Parathyroid adenoma (tissue), 2 donors: ENCODE measurements around the gene DEDD2.

ENCODE experiments used
- H2AFZ ChIP-seq: fragments of 300-600 bp; sonication (generic); one replicate; pipeline ENCODE4 v1.7.0; 2017; ENCODE audit warnings: antibody characterized with exemption, mild to moderate bottlenecking
- H3K27ac ChIP-seq: fragments of 300-600 bp; sonication (generic); one replicate; pipeline ENCODE4 v1.7.0; 2017
- H3K27me3 ChIP-seq: fragments of 300-600 bp; sonication (generic); one replicate; pipeline ENCODE4 v1.7.0; 2017; ENCODE audit warnings: low read length; ENCODE audit not compliant: control insufficient read depth, insufficient read depth
- H3K36me3 ChIP-seq: fragments of 300-600 bp; sonication (generic); one replicate; pipeline ENCODE4 v1.7.0; 2017; ENCODE audit warnings: low read length; ENCODE audit not compliant: control insufficient read depth, insufficient read depth
- H3K4me1 ChIP-seq: fragments of 300-600 bp; sonication (generic); one replicate; pipeline ENCODE4 v1.7.0; 2017; ENCODE audit warnings: control low read depth
- H3K4me2 ChIP-seq: fragments of 300-600 bp; sonication (generic); one replicate; pipeline ENCODE4 v1.7.0; 2017; ENCODE audit warnings: low read length
- H3K4me3 ChIP-seq: fragments of 300-600 bp; sonication (generic); one replicate; pipeline ENCODE4 v1.7.0; 2017; ENCODE audit warnings: low read depth, low read length
- H3K79me2 ChIP-seq: fragments of 300-600 bp; sonication (generic); one replicate; pipeline ENCODE4 v1.7.0; 2017; ENCODE audit warnings: control low read depth
- H3K9ac ChIP-seq: fragments of 300-600 bp; sonication (generic); one replicate; pipeline ENCODE4 v1.7.0; 2017; ENCODE audit warnings: mild to moderate bottlenecking
- H3K9me3 ChIP-seq: fragments of 300-600 bp; sonication (generic); one replicate; pipeline ENCODE4 v1.7.0; 2017; ENCODE audit warnings: low read length; ENCODE audit not compliant: control insufficient read depth
- TF ChIP-seq, protein P1 (sequence below): fragments of 300-600 bp; sonication (generic); IDR thresholded peaks from one replicate; pipeline ENCODE4 v1.7.0; 2017; ENCODE audit warnings: antibody characterized with exemption, mild to moderate bottlenecking
- donor health status: primary hyperparathyroidism.

The DEDD2 gene

GRCh38 chr19:42161616-42162263, 55.7 kb downstream of the DEDD2 start:
- no peak overlapping the region for H2AFZ ChIP-seq
- H3K4me3 ChIP-seq: no peak overlapping the region
- no peak overlapping the region for H3K9ac ChIP-seq
- H3K27me3 ChIP-seq: no peaks in the 10 kb centered on the region
- H3K27ac ChIP-seq: no peak overlapping the region
- TF ChIP-seq, protein P1, sequence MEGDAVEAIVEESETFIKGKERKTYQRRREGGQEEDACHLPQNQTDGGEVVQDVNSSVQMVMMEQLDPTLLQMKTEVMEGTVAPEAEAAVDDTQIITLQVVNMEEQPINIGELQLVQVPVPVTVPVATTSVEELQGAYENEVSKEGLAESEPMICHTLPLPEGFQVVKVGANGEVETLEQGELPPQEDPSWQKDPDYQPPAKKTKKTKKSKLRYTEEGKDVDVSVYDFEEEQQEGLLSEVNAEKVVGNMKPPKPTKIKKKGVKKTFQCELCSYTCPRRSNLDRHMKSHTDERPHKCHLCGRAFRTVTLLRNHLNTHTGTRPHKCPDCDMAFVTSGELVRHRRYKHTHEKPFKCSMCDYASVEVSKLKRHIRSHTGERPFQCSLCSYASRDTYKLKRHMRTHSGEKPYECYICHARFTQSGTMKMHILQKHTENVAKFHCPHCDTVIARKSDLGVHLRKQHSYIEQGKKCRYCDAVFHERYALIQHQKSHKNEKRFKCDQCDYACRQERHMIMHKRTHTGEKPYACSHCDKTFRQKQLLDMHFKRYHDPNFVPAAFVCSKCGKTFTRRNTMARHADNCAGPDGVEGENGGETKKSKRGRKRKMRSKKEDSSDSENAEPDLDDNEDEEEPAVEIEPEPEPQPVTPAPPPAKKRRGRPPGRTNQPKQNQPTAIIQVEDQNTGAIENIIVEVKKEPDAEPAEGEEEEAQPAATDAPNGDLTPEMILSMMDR: no peak
- H3K4me2 ChIP-seq: no peak overlapping the region
- no peaks in the 10 kb centered on the region for H3K9me3 ChIP-seq
- H3K79me2 ChIP-seq: no peaks in the 10 kb centered on the region
- no peaks in the 10 kb centered on the region for H3K4me1 ChIP-seq
- H3K36me3 ChIP-seq: no peaks in the 10 kb centered on the region

GRCh38 chr19:42159942-42160341, 57.5 kb downstream of the DEDD2 start:
- Histone ChIP-seq H3K27ac (no peak overlapping the region), H3K9ac (no peak overlapping the region), H3K4me3 (no peak overlapping the region), H3K4me1 (no peaks in the 10 kb centered on the region), H3K27me3 (no peaks in the 10 kb centered on the region), H3K4me2 (no peak overlapping the region), H2AFZ (no peak overlapping the region), H3K9me3 (no peaks in the 10 kb centered on the region), H3K79me2 (no peaks in the 10 kb centered on the region), H3K36me3 (no peaks in the 10 kb centered on the region)
- TF ChIP-seq, protein P1: no peak

GRCh38 chr19:42158926-42159325, 58.6 kb downstream of the DEDD2 start:
- TF ChIP-seq, protein P1: no peak
- Histone ChIP-seq H3K4me1 (no peaks in the 10 kb centered on the region), H3K9ac (no peak overlapping the region), H3K27ac (no peak overlapping the region), H2AFZ (no peak overlapping the region), H3K9me3 (no peaks in the 10 kb centered on the region), H3K4me2 (no peak overlapping the region), H3K79me2 (no peaks in the 10 kb centered on the region), H3K27me3 (no peaks in the 10 kb centered on the region), H3K36me3 (no peaks in the 10 kb centered on the region), H3K4me3 (no peak overlapping the region)

GRCh38 chr19:42156571-42156970, 60.9 kb downstream of the DEDD2 start:
- Histone ChIP-seq H3K79me2 (no peaks in the 10 kb centered on the region), H3K27me3 (no peaks in the 10 kb centered on the region), H2AFZ (no peak overlapping the region), H3K4me1 (no peaks in the 10 kb centered on the region), H3K4me2 (no peak overlapping the region), H3K4me3 (no peak overlapping the region), H3K36me3 (no peaks in the 10 kb centered on the region), H3K9ac (no peak overlapping the region), H3K9me3 (no peaks in the 10 kb centered on the region), H3K27ac (no peak overlapping the region)
- TF ChIP-seq, protein P1: no peak

- Histone ChIP-seq H3K9me3 (no peaks in the 10 kb centered on the region), H3K36me3 (no peaks in the 10 kb centered on the region), H3K4me1 (no peaks in the 10 kb centered on the region), H3K4me2 (no peak overlapping the region), H3K9ac (no peak overlapping the region), H3K79me2 (no peaks in the 10 kb centered on the region), H3K27me3 (no peaks in the 10 kb centered on the region), H3K4me3 (no peak overlapping the region), H3K27ac (no peak overlapping the region), H2AFZ (no peak overlapping the region)
- TF ChIP-seq, protein P1: no peak
These were observed 61.7 kb downstream of the DEDD2 start for GRCh38 chr19:42155796-42156195.
